ENCODE results near the gene HDAC3. TPM values are rescaled to one million over a fixed set of nuclear protein-coding genes. Genes with fewer than 3 reads are reported as not detected.

HDAC3 gene
- total and polyA plus RNA-seq, 9 donors, result 34.2 to 73.8 (median 49.4) TPM

DNA sequence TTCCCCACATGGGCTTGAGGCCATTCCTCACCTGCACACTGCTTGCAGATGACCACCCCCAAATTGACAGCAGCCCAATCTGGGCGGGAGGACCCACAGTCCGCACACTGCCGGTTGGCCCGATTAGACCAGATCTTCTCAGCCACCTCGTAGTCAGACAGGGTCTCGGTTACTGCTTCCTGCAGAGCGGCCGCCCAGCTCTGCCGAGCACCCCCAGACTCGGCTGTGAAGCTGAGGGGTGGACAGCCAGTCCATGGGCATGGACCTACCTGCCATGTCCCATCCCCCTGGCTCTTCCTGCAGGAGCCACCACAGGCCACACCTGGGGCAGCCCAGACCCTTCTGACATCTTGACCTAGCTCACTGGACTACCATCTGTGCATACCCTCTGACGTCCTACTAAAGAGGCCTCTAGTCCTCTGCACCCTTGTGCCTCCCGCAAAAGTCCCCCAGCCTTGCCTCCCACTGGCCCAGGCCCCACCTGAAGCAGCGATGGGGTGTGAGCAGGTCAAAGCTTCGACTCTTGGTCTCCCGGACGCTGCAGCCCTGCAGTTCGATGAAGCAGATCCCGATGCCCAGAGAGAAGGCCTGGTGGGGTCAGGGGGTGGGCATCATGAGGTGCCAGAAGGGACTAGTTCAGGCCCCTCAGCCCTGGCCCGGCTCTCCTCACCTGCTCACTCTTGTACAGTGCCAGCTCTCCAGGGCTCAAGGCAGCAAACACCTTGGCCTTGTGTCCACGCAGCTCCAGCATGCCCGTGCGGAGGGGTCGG lies 35.6 kb upstream of the HDAC3 start:
- DNase-seq, result no peak
- H3K9me3 ChIP-seq, result no peaks in the 10 kb centered on the region
- no peaks in the 10 kb centered on the region for H3K27me3 ChIP-seq
- H3K36me3 ChIP-seq, result no peaks in the 10 kb centered on the region
- TF ChIP-seq POLR2A (IDR thresholded peaks at IDR 0.05), result no peak
- TF ChIP-seq EP300 (IDR thresholded peaks at IDR 0.05), result no peak
- no peaks in the 10 kb centered on the region for H3K4me1 ChIP-seq (ENCODE audit: insufficient read depth)
- no peak overlapping the region for H3K27ac ChIP-seq
- intact Hi-C loops (cut with DNase I), result no loop called here
- WGBS, 3 donors, result 92 to 94% (median 94%) methylated on average over 19 to 23 of the region's 23 CpGs
- no peak overlapping the region for H3K4me3 ChIP-seq

DNA sequence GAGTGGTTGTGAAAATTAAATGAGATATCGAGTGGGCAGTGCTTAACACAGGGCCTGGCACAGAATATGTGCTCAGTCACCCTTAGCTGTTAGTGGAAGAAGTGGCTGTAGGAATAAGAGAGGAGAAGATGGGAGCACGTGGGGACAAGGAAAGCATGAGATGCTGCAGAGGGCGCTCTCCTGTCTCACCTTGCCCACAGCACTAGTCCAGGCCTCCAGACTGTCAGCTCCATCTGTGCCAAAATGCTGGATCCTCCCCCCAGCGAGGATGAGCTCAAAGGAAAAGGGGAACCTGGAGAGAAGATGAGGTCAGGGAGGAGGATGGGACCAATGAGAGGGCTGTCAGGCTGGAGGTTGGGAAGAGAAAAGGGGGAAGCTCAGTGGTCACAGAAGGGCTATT lies 32.9 kb upstream of the HDAC3 start:
- TF ChIP-seq, protein P1, sequence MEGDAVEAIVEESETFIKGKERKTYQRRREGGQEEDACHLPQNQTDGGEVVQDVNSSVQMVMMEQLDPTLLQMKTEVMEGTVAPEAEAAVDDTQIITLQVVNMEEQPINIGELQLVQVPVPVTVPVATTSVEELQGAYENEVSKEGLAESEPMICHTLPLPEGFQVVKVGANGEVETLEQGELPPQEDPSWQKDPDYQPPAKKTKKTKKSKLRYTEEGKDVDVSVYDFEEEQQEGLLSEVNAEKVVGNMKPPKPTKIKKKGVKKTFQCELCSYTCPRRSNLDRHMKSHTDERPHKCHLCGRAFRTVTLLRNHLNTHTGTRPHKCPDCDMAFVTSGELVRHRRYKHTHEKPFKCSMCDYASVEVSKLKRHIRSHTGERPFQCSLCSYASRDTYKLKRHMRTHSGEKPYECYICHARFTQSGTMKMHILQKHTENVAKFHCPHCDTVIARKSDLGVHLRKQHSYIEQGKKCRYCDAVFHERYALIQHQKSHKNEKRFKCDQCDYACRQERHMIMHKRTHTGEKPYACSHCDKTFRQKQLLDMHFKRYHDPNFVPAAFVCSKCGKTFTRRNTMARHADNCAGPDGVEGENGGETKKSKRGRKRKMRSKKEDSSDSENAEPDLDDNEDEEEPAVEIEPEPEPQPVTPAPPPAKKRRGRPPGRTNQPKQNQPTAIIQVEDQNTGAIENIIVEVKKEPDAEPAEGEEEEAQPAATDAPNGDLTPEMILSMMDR (IDR thresholded peaks at IDR 0.05), result no peak
- TF ChIP-seq EP300 (IDR thresholded peaks at IDR 0.05) (no peak), POLR2A (IDR thresholded peaks at IDR 0.05) (no peak)
- no peaks in the 10 kb centered on the region for H3K4me1 ChIP-seq (ENCODE audit: insufficient read depth)
- intact Hi-C loops (cut with DNase I), result no loop called here
- H3K4me3 ChIP-seq, result no peak overlapping the region
- no peak for DNase-seq
- WGBS, 3 donors, result 58 to 71% (median 62%) methylated on average over 4 of the region's 4 CpGs
- no peak overlapping the region for H3K27ac ChIP-seq
- H3K36me3 ChIP-seq, result no peaks in the 10 kb centered on the region
- H3K9me3 ChIP-seq, result no peaks in the 10 kb centered on the region
- no peaks in the 10 kb centered on the region for H3K27me3 ChIP-seq

DNA sequence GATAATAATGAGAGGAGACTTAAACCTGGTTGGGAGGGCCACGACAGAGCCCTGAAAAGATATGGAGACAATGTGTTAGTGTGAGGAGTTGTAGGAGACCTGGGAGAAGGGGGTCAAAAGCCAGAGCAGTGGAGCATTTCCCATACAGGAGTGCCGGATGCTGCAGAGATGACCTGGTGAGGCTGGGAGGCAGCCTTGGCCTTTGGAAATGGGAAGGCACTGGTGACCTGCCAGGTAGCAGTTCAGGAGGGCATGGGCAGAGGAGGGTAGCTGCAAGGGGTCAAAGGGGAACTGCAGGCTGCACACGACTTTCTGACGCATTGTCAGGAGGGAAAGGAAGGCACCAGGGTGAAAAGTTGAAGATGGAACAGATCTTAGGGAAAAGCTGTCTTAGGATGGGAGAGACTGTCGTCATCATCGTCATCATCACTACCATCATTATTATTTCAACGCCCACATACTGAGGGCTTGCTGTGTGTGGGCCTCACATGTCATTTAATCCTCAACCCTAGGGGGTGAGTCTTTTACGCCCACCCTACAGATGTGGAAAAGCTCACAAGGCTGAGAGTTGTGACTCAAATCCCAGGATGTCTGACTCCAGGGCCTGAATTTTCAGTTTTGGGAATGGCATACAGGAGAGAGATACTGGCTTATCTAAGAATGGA lies 32.1 kb upstream of the HDAC3 start:
- Histone ChIP-seq H3K27me3 (no peaks in the 10 kb centered on the region), H3K27ac (no peak overlapping the region), H3K4me3 (no peak overlapping the region), H3K36me3 (no peaks in the 10 kb centered on the region), H3K4me1 (ENCODE audit: insufficient read depth) (no peaks in the 10 kb centered on the region), H3K9me3 (no peaks in the 10 kb centered on the region)
- DNase-seq, result no peak
- WGBS, 3 donors, result 73 to 78% (median 77%) methylated on average over 8 of the region's 8 CpGs
- TF ChIP-seq POLR2A (IDR thresholded peaks at IDR 0.05) (no peak), EP300 (IDR thresholded peaks at IDR 0.05) (no peak)
- TF ChIP-seq, protein P1 (IDR thresholded peaks at IDR 0.05), result no peak
- intact Hi-C loops (cut with DNase I), result no loop called here

DNA sequence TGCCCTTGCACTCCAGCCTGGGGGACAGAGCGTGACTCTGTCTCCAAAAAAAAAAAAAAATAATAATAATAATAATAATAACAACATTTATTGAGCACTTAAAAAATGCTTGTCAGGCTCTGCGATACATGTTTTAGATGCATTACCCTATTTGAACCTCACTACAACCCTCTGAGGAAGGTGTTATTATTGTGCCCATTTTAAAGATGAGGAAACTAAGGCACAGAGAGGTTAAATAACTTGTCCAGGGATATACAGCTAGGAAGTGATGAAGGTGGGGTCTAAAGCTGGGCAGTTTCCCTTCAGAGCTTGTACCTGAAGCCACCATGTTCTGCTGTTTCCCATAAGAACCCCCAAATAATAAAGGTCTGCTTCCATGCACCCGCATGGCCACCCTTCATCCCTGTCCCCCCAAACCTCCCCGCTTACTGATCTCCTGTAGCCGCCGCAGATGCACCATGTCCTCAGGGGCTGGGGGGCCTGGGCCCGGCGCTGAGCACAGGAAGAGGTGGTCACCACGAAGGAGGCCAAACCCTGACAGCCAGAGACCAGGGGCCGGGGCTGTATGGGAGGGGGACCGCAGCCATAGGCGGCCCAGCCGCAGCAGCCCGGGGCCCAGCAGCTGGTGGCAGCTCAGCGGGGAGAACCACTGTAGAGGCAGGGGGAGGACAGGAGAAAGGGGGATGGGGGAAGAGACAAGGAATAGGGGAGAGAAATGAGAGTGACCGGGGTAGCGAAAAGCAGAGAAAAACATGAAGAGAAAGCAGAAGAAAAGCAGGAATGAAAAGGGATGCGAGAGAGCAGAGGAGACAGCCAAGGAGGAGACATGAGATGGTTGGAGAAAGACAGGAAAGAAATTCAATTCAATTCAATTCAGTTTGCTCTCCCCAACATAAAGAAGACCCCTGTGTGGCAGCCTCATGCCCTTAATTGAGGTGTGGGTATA lies 29.6 kb upstream of the HDAC3 start:
- intact Hi-C loops (cut with DNase I), result no loop called here
- no peaks in the 10 kb centered on the region for H3K9me3 ChIP-seq
- no peaks in the 10 kb centered on the region for H3K36me3 ChIP-seq
- no peak for DNase-seq
- H3K4me1 ChIP-seq (ENCODE audit: insufficient read depth), result no peaks in the 10 kb centered on the region
- H3K27ac ChIP-seq, result no peak overlapping the region
- WGBS, 3 donors, result 86 to 89% (median 88%) methylated on average over 18 of the region's 18 CpGs
- no peak overlapping the region for H3K4me3 ChIP-seq
- H3K27me3 ChIP-seq, result no peaks in the 10 kb centered on the region
- TF ChIP-seq EP300 (IDR thresholded peaks at IDR 0.05), result no peak
- TF ChIP-seq, protein P1 (IDR thresholded peaks at IDR 0.05), result no peak
- no peak for TF ChIP-seq POLR2A (IDR thresholded peaks at IDR 0.05)

All from ovary (tissue), 9 donors.